Caki2 (cell line): ENCODE results near the gene LLPH. TPM values are rescaled to one million over a fixed set of nuclear protein-coding genes. Genes with fewer than 3 reads are reported as not detected.
"Not testable (repeated sequence)": the region's sequence is repeated elsewhere in the genome, so short reads cannot be mapped to it uniquely, and the experiment has no call there.

Experiments used
- DNase-seq: peaks from one replicate; pipeline ENCODE4 v3.0.0-alpha.2; 2015; ENCODE audit warnings: low read depth
- in situ Hi-C: cut with HindIII; loops from 2 replicates; pipeline ENCODE4 v1.10.0; 2016; ENCODE audit warnings: low sequenced_read_pairs, low pct_unique_long_range_greater_than_20kb, mixed read lengths
- total RNA-seq: library from RNA; depleted of rRNA; stranded (reverse); fragments of >200 nt; shearing (Covaris generic); gene quantifications from 2 replicates; pipeline ENCODE4 v1.2.3, GENCODE V29; 2014; ENCODE audit warnings: low replicate concordance; rRNA removed

Gene LLPH
- 39.9 and 41.7 TPM in 2 replicates for total RNA-seq

- in situ Hi-C loops, result no loop called here
Observed at GRCh38 chr12:66130267-66131066, at the start of gene LLPH. TSS of gene LLPH (minus strand) at chr12:66130750. CDS start at chr12:66129106, 1,644 bp downstream.

GRCh38 chr12:66176105-66176900 lies 45.8 kb upstream of the LLPH start:
- no peak for DNase-seq
- in situ Hi-C loops, result no loop called here

More at GRCh38 chr12:66130267-66131066, at the start of gene LLPH:
- peak; percentile 91 for DNase-seq

- DNase-seq, in situ Hi-C loops: not testable (repeated sequence)
Observed at GRCh38 chr12:66174391-66175325, 44.1 kb upstream of the LLPH start.

- in situ Hi-C loops, result no loop called here
- DNase-seq, result no peak
Observed at GRCh38 chr12:66170606-66171005, 40.1 kb upstream of the LLPH start.

GRCh38 chr12:66169221-66170170 lies 38.9 kb upstream of the LLPH start, which contains the start of gene TMBIM4:
TSS of gene TMBIM4 (minus strand) at chr12:66169996. CDS start at chr12:66169951, 45 bp downstream.
- in situ Hi-C loops, result no loop called here

GRCh38 chr12:66168410-66168809 lies 37.9 kb upstream of the LLPH start:
- in situ Hi-C loops, result no loop called here
- DNase-seq, result peak; percentile 59

More at GRCh38 chr12:66169221-66170170, 38.9 kb upstream of the LLPH start, which contains the start of gene TMBIM4:
- peak; percentile 100 for DNase-seq

- in situ Hi-C loops, result no loop called here
- DNase-seq, result no peak
Observed at GRCh38 chr12:66166561-66166960, 36.0 kb upstream of the LLPH start.

- no peak for DNase-seq
- in situ Hi-C loops, result no loop called here
Observed at GRCh38 chr12:66165141-66165540, 34.6 kb upstream of the LLPH start.

- in situ Hi-C loops, result no loop called here
- DNase-seq, result no peak
Observed at GRCh38 chr12:66164349-66164821, 33.8 kb upstream of the LLPH start.

GRCh38 chr12:66163289-66163688 lies 32.7 kb upstream of the LLPH start:
- DNase-seq, result no peak
- in situ Hi-C loops, result no loop called here

- DNase-seq, result no peak
- in situ Hi-C loops, result no loop called here
Observed at GRCh38 chr12:66162701-66163100, 32.2 kb upstream of the LLPH start.

GRCh38 chr12:66160704-66161103 lies 30.2 kb upstream of the LLPH start:
- in situ Hi-C loops, result no loop called here
- DNase-seq, result no peak

GRCh38 chr12:66159123-66159522 lies 28.6 kb upstream of the LLPH start:
- in situ Hi-C loops, result no loop called here
- no peak for DNase-seq

- DNase-seq, result no peak
- in situ Hi-C loops, result no loop called here
Observed at GRCh38 chr12:66156654-66157053, 26.1 kb upstream of the LLPH start.

- no peak for DNase-seq
- in situ Hi-C loops, result no loop called here
Observed at GRCh38 chr12:66154776-66155175, 24.2 kb upstream of the LLPH start.

GRCh38 chr12:66152732-66153131 lies 22.2 kb upstream of the LLPH start:
- DNase-seq, result no peak
- in situ Hi-C loops, result no loop called here
